ENCODE data around the gene C2orf68. TPM values are rescaled to one million over a fixed set of nuclear protein-coding genes. Genes with fewer than 3 reads are reported as not detected.

Gene C2orf68
- total and polyA plus RNA-seq, 2 donors (not counting 1 experiment from before 2014, with no cell fraction given): 30.5 to 82.4 TPM

DNA sequence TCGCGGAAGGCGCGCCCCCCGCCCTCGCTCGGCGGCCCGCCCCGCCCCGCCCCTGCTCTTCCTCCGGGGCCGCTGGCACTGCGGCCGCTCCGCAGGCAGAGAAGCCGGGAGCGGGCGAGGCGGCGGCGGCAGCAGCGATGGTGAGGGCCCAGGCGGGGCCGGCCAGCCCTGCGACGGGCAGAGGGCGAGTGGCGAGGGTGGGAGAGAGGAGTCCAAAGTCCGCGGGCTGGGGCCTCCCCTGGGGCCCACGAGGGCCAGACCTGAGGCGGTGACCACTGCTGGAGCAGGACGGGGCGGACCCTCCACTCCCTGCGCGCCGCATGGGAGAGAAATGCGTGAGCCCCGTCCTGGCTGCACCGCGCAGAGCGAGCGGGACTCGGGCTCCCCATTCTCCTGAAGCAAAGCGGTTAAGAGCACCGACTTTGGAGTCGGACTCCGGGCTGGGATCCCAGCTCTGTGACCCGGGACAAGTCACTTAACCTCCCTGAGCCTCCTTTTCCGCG is 27.5 kb downstream of the C2orf68 start, which contains the start of gene VAMP5:
Gene VAMP5, plus strand, starts transcription at position 78 of the 503 bp plus-strand sequence. Its CDS starts 60 bp downstream, at position 138.
- TF ChIP-seq, protein P1, sequence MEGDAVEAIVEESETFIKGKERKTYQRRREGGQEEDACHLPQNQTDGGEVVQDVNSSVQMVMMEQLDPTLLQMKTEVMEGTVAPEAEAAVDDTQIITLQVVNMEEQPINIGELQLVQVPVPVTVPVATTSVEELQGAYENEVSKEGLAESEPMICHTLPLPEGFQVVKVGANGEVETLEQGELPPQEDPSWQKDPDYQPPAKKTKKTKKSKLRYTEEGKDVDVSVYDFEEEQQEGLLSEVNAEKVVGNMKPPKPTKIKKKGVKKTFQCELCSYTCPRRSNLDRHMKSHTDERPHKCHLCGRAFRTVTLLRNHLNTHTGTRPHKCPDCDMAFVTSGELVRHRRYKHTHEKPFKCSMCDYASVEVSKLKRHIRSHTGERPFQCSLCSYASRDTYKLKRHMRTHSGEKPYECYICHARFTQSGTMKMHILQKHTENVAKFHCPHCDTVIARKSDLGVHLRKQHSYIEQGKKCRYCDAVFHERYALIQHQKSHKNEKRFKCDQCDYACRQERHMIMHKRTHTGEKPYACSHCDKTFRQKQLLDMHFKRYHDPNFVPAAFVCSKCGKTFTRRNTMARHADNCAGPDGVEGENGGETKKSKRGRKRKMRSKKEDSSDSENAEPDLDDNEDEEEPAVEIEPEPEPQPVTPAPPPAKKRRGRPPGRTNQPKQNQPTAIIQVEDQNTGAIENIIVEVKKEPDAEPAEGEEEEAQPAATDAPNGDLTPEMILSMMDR (IDR thresholded peaks at IDR 0.05): no peak
- TF ChIP-seq EZH2 (IDR thresholded peaks at IDR 0.05; ENCODE audit: borderline replicate concordance, insufficient read depth, low read depth, low read length, poor library complexity, severe bottlenecking): no peak
- no peaks in the 10 kb centered on the region for H3K27me3 Mint-ChIP-seq
- intact Hi-C loops (cut with micrococcal nuclease): loop anchor here (1.0 kb wide), 1 partner anchor 46 kb away; no protein-coding TSS in a partner anchor
- H3K4me3 Mint-ChIP-seq: peak within 1 kb of the TSS; percentile 90
- ATAC-seq (ENCODE audit: low read depth) (peak; percentile 70), DNase-seq (peak; percentile 54)
- peaks cover 52% of the 10 kb centered on the region for H3K4me1 Mint-ChIP-seq
- Histone ChIP-seq H3K9ac (ENCODE audit: low read length) (peak within 1 kb of the TSS; percentile 68), H3K4me1 (ENCODE audit: control insufficient read depth in 2 of 2, insufficient read depth in 2 of 2, low read length in 2 of 2) (peaks cover 31 to 48% of the 10 kb centered on the region in 2 donors), H3K27me3 (replicated peaks in 1 of 4; ENCODE audit: control extremely low read depth in 1 of 4, control insufficient read depth in 3 of 4, insufficient read depth in 4 of 4, low read length in 3 of 4) (no peaks in the 10 kb centered on the region), H2AFZ (ENCODE audit: insufficient read depth, low read depth, low read length, poor library complexity, severe bottlenecking) (peak within 1 kb of the TSS; percentile 80), H3K79me2 (ENCODE audit: control insufficient read depth, insufficient read depth, low read length) (peaks cover 31% of the 10 kb centered on the region), H3K4me2 (replicated peaks; ENCODE audit: low read depth, low read length, poor library complexity, severe bottlenecking) (peak within 1 kb of the TSS; percentile 89), H4K20me1 (ENCODE audit: control insufficient read depth, insufficient read depth, low read length, poor library complexity, severe bottlenecking) (peaks cover 7% of the 10 kb centered on the region), H3K27ac (ENCODE audit: low read length in 2 of 2) (peak within 1 kb of the TSS; percentile 26 to 64), H3K9me3 (ENCODE audit: control extremely low read depth in 1 of 3, control insufficient read depth in 2 of 3, insufficient read depth in 1 of 3, low read length in 2 of 3) (no peaks in the 10 kb centered on the region), H3K4me3 (ENCODE audit: control extremely low read depth in 1 of 5, extremely low read depth in 1 of 5, insufficient read depth in 1 of 5, low read depth in 2 of 5, low read length in 4 of 5) (peak within 1 kb of the TSS; percentile 34 to 70 (median 61)), H3K36me3 (replicated peaks in 1 of 2; ENCODE audit: control extremely low read depth in 1 of 2, control insufficient read depth in 1 of 2, extremely low read depth in 1 of 2, insufficient read depth in 2 of 2, low read length in 1 of 2) (peaks cover 0 to 23% of the 10 kb centered on the region in 2 experiments)
- no peaks in the 10 kb centered on the region for H3K9me3 Mint-ChIP-seq (ENCODE audit: insufficient read depth)
- peak within 1 kb of the TSS; percentile 90 for H3K27ac Mint-ChIP-seq
- WGBS (ENCODE audit: insufficient coverage): 5% methylated on average over 47 of the region's 52 CpGs
- POLR2A ChIA-PET: interaction anchor here (1.9 kb wide), 1 partner anchor 11 kb away, joined by 8 read pairs; the partner anchor contains the start of gene RNF181
- CTCF ChIA-PET: interaction anchor here (2.5 kb wide), 1 partner anchor 11 kb away, joined by 11 read pairs; the partner anchor contains the start of gene RNF181

Data from B cell (primary cell).